Lung (tissue), 12 donors: Measurements from ENCODE around the gene GSAP. TPM values are rescaled to one million over a fixed set of nuclear protein-coding genes. Genes with fewer than 3 reads are reported as not detected.

Experiments used
- ATAC-seq: fragments of 200-7000 bp; cut with Tn5 transposase; one replicate; pipeline ENCODE4 v1.9.1; 2020; ENCODE audit warnings: moderate number of reproducible peaks; ENCODE audit not compliant: insufficient read depth, low FRiP score
- DNase-seq, 3 donors: peaks; one replicate each; pipeline ENCODE4 v3.0.0-alpha.2; 2013 to 2017
- H3K27ac ChIP-seq, 2 donors: one replicate each; pipeline ENCODE4 v1.5.1; 2013; ENCODE audit warnings: mild to moderate bottlenecking in 2 of 2, moderate library complexity in 2 of 2, control low read depth in 1 of 2, inconsistent platforms in 1 of 2, low read depth in 1 of 2, low read length in 1 of 2
- H3K27me3 ChIP-seq, 3 donors: one replicate each; pipeline ENCODE4 v1.5.1; 2013; ENCODE audit warnings: low read length in 2 of 3; ENCODE audit not compliant: control insufficient read depth in 3 of 3, insufficient read depth in 3 of 3
- H3K36me3 ChIP-seq, 4 donors: one replicate each; pipeline ENCODE4 v1.5.1; 2013; ENCODE audit warnings: low read length in 4 of 4, mild to moderate bottlenecking in 1 of 4, moderate library complexity in 1 of 4; ENCODE audit not compliant: control insufficient read depth in 4 of 4, insufficient read depth in 4 of 4
- H3K4me1 ChIP-seq, 5 donors: one replicate each; pipeline ENCODE4 v1.5.1; 2013; ENCODE audit warnings: low read length in 5 of 5, mild to moderate bottlenecking in 2 of 5, moderate library complexity in 1 of 5; ENCODE audit not compliant: control insufficient read depth in 5 of 5, insufficient read depth in 5 of 5
- H3K4me3 ChIP-seq: one replicate; pipeline ENCODE4 v1.5.1; 2013; ENCODE audit warnings: mild to moderate bottlenecking, control low read depth, moderate library complexity
- H3K9ac ChIP-seq, 2 donors: one replicate each; pipeline ENCODE4 v1.5.1; 2013; ENCODE audit warnings: low read length in 2 of 2, control low read depth in 1 of 2; ENCODE audit not compliant: insufficient read depth in 1 of 2
- H3K9me3 ChIP-seq, 4 donors: one replicate each; pipeline ENCODE4 v1.5.1; 2013; ENCODE audit warnings: low read length in 3 of 4, mild to moderate bottlenecking in 1 of 4, moderate library complexity in 1 of 4; ENCODE audit not compliant: control insufficient read depth in 4 of 4, insufficient read depth in 3 of 4
- CTCF ChIP-seq: IDR thresholded peaks from 2 replicates; pipeline ENCODE4 v1.5.1; 2012; ENCODE audit warnings: mild to moderate bottlenecking; ENCODE audit errors: control extremely low read depth, extremely low read depth
- WGBS, 2 donors: extraction: QIAGEN DNeasy Blood & Tissue Kit; methylation state at CpG; one replicate each; pipeline ENCODE4 v1.1.7; 2013; 5-methylcytosine and 5-hydroxymethylcytosine counted together
- polyA plus RNA-seq, 2 donors: library from polyadenylated mRNA; stranded (reverse); fragments of 200-250 nt; gene quantifications; one replicate each; pipeline ENCODE4 v1.2.1, GENCODE V29; 2013
- total RNA-seq, 2 donors: library from RNA; depleted of rRNA in 1 of 2; stranded (reverse); fragments of >200 nt in 1 of 2; gene quantifications; one replicate each; pipeline ENCODE4 v1.2.1, GENCODE V29; 2014 to 2021
- donor health status: control.
- donor health status: control.
- donor health status: Bipolar disorder and iron deficiency.
- donor health status: healthy.
- donor health status: DM: yes; HTN: yes; CAD: no.

Gene GSAP
- total and polyA plus RNA-seq, 4 donors: 26.4 to 99.3 (median 57.4) TPM

GRCh38 chr7:77413128-77413527 lies 3.0 kb downstream of the GSAP start:
- Histone ChIP-seq H3K9ac (no peak overlapping the region), H3K27me3 (peaks cover 0 to 4% (median 2%) of the 10 kb centered on the region in 3 donors), H3K4me1 (peaks cover 0 to 8% (median 0%) of the 10 kb centered on the region in 5 donors), H3K9me3 (no peaks in the 10 kb centered on the region), H3K36me3 (no peaks in the 10 kb centered on the region), H3K4me3 (no peak overlapping the region), H3K27ac (peak overlapping the region in 1 of 2 donors; percentile 72)
- no peak for TF ChIP-seq CTCF
- no peak for ATAC-seq
- WGBS, 2 donors: 46 to 52% methylated on average over 4 of the region's 4 CpGs
- no peak for DNase-seq

DNA sequence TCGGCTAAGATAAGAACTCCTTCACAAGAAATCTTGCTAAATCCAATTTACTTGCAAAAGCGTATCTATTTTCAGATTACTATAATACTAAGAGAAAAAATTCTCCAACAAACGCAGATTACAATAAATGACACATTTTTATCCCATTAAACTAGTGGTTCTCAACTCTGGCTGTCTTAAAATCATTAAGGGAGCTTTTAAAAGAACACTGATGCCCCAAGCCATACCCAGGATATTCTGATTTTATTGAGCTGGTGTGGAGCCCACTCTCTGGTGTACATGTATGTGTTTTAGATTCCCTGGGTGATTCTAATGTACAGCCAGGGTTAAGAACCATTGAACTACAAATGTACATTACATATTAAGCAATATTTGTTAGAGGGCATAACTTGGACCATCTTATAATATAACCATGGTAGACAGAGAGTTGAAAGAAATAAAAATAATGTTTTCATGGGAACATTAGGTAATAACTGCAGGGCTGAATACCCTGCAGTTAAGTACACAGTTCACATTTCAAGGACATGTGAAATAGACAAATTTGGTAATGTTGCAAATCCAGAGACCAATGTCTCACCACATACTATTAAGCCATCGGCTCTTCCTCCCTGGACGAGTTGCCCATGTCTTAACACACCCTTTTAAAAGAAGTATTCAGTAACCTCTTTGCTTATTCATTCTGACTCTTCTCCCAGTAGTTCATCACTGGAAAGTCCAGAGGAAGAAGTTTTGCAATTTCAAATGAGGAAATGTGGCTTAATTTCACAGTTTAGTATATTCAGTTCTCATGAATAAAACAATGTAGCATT lies 6.2 kb downstream of the GSAP start:
- ATAC-seq (peak; percentile 35), DNase-seq (no peak)
- Histone ChIP-seq H3K4me3 (no peak overlapping the region), H3K27ac (no peak overlapping the region), H3K9ac (no peak overlapping the region), H3K9me3 (no peaks in the 10 kb centered on the region), H3K36me3 (no peaks in the 10 kb centered on the region), H3K27me3 (peaks cover 0 to 3% (median 2%) of the 10 kb centered on the region in 3 donors), H3K4me1 (peaks cover 0 to 5% (median 0%) of the 10 kb centered on the region in 5 donors)
- TF ChIP-seq CTCF: no peak
- 54 to 55% methylated on average over 5 of the region's 5 CpGs for WGBS, 2 donors

DNA sequence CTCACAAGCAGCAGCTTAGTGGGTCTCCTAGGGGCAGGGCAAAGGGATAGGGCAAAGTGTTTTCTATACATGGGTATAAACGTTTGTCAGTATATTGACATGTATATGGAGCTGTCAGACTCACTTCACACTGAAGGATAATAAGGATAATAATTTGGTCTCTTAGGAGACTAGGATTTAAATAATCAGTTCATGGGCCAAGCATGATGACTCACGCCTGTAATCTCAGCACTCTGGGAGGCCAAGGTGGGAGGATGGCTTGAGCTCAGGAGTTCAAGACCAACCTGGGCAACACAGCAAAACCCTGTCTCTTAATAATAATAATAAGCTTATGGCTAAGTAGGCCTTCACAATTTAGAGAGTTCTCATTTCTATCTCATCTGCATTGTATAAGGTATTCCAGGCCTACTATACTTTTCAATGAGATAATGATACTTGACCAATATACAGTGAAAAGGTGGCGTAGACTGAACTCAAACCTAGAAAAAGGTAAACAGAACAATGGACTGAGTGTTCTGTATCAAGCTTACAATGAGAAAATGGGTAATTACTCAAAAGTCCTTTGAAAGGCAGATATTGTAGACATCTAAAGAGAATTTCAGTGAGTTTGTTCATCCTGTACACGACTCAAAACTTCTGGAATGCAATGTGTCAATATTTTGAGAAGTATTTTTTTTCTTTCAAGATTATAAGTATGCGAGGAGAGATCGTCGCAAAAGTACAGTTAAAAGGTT lies 7.0 kb downstream of the GSAP start:
- TF ChIP-seq CTCF: no peak
- Histone ChIP-seq H3K4me1 (peaks cover 0 to 5% (median 0%) of the 10 kb centered on the region in 5 donors), H3K4me3 (no peak overlapping the region), H3K9ac (no peak overlapping the region), H3K36me3 (no peaks in the 10 kb centered on the region), H3K9me3 (no peaks in the 10 kb centered on the region), H3K27me3 (peaks cover 0 to 2% (median 0%) of the 10 kb centered on the region in 3 donors), H3K27ac (peak overlapping the region in 1 of 2 donors; percentile 61)
- DNase-seq: peak in 1 of 3 donors; percentile 56
- WGBS, 2 donors: 56 to 57% methylated on average over 7 of the region's 7 CpGs
- peak; percentile 39 for ATAC-seq
